HG02973 (cell line): ENCODE measurements around the gene MICALL2.

ENCODE experiments used
- ATAC-seq: cut with Tn5 transposase; IDR thresholded peaks from one replicate; pipeline ENCODE4 v1.9.1; 2021; ENCODE audit warnings: moderate library complexity; ENCODE audit not compliant: unreplicated experiment

Gene MICALL2

GRCh38 chr7:1419310-1419634 lies 40.0 kb downstream of the MICALL2 start:
- no peak for ATAC-seq

- no peak for ATAC-seq
Observed at GRCh38 chr7:1418505-1419309, 40.6 kb downstream of the MICALL2 start.

- ATAC-seq: no peak
Observed at GRCh38 chr7:1415389-1415990, 43.8 kb downstream of the MICALL2 start.

GRCh38 chr7:1413936-1414639 lies 45.2 kb downstream of the MICALL2 start:
- no peak for ATAC-seq

GRCh38 chr7:1412322-1413261 lies 46.7 kb downstream of the MICALL2 start:
- no peak for ATAC-seq

GRCh38 chr7:1411414-1411813 lies 47.9 kb downstream of the MICALL2 start:
- ATAC-seq: no peak

GRCh38 chr7:1410992-1411391 lies 48.3 kb downstream of the MICALL2 start:
- no peak for ATAC-seq

- no peak for ATAC-seq
Observed at GRCh38 chr7:1409555-1409954, 49.7 kb downstream of the MICALL2 start.

- no peak for ATAC-seq
Observed at GRCh38 chr7:1408466-1408865, 50.8 kb downstream of the MICALL2 start.

- no peak for ATAC-seq
Observed at GRCh38 chr7:1407892-1408291, 51.4 kb downstream of the MICALL2 start.

- ATAC-seq: no peak
Observed at GRCh38 chr7:1404898-1405548, 54.2 kb downstream of the MICALL2 start.

GRCh38 chr7:1404460-1404809 lies 54.8 kb downstream of the MICALL2 start:
- no peak for ATAC-seq

- no peak for ATAC-seq
Observed at GRCh38 chr7:1403638-1404459, 55.4 kb downstream of the MICALL2 start.

GRCh38 chr7:1402791-1403637 lies 56.3 kb downstream of the MICALL2 start:
- ATAC-seq: no peak

- no peak for ATAC-seq
Observed at GRCh38 chr7:1402110-1402790, 57.0 kb downstream of the MICALL2 start.

- ATAC-seq: no peak
Observed at GRCh38 chr7:1401011-1401410, 58.3 kb downstream of the MICALL2 start.

- no peak for ATAC-seq
Observed at GRCh38 chr7:1400371-1400770, 58.9 kb downstream of the MICALL2 start.
